ENCODE results near the gene GARRE1. TPM values are rescaled to one million over a fixed set of nuclear protein-coding genes. Genes with fewer than 3 reads are reported as not detected.
"Not testable (repeated sequence)": the region's sequence is repeated elsewhere in the genome, so short reads cannot be mapped to it uniquely, and the experiment has no call there.

GARRE1 gene
- total RNA-seq, 1 experiment from 2014 or later, result 16.9 TPM

GRCh38 chr19:34281444-34281843 is 27.1 kb downstream of the GARRE1 start:
- H4K20me1 ChIP-seq (ENCODE audit: insufficient read depth); intact Hi-C loops (cut with micrococcal nuclease); DNase-seq (ENCODE audit: low read depth, low spot score); BruUV-seq (replicated peaks); ATAC-seq; H3K9ac ChIP-seq (ENCODE audit: low read length); H3K9me2 ChIP-seq (ENCODE audit: insufficient read depth); H3K36me3 ChIP-seq (ENCODE audit: control insufficient read depth in 1 of 2, insufficient read depth in 2 of 2, low read length in 2 of 2); H2AFZ ChIP-seq (ENCODE audit: low read depth, low read length, poor library complexity, severe bottlenecking); H3K27ac ChIP-seq (ENCODE audit: low read depth, low read length); RAD21 ChIA-PET (ENCODE audit: low non-redundant PET in 1 of 2, low total read pairs in 2 of 2, uncharacterized antibody in 2 of 2, unreplicated experiment in 2 of 2); H3K4me2 ChIP-seq (ENCODE audit: low read length); H3K27me3 ChIP-seq (ENCODE audit: insufficient read depth, low read length); H3K9me3 ChIP-seq (ENCODE audit: control insufficient read depth in 1 of 2, insufficient read depth in 1 of 2, low read depth in 1 of 2, low read length in 2 of 2); H3K4me3 ChIP-seq (replicated peaks in 1 of 2; ENCODE audit: low read depth in 1 of 2, low read length in 2 of 2); POLR2A ChIA-PET; CTCF ChIA-PET: not testable (repeated sequence)
- H3K79me2 ChIP-seq (ENCODE audit: insufficient read depth, low read length), result peaks cover 11% of the 10 kb centered on the region
- peaks cover 8 to 15% of the 10 kb centered on the region in 2 experiments; a peak in 3 of 4 replicates for H3K4me1 ChIP-seq (ENCODE audit: control insufficient read depth in 1 of 2, insufficient read depth in 2 of 2, low read length in 2 of 2)

- Histone ChIP-seq H3K79me2 (ENCODE audit: insufficient read depth, low read length) (peaks cover 15% of the 10 kb centered on the region), H3K4me1 (ENCODE audit: control insufficient read depth in 1 of 2, insufficient read depth in 2 of 2, low read length in 2 of 2) (peaks cover 8 to 15% of the 10 kb centered on the region in 2 experiments; a peak in 3 of 4 replicates), H3K36me3 (ENCODE audit: control insufficient read depth in 1 of 2, insufficient read depth in 2 of 2, low read length in 2 of 2) (peaks cover 0 to 7% of the 10 kb centered on the region in 2 experiments; a peak in 1 of 4 replicates), H3K9me3 (ENCODE audit: control insufficient read depth in 1 of 2, insufficient read depth in 1 of 2, low read depth in 1 of 2, low read length in 2 of 2) (no peaks in the 10 kb centered on the region), H3K9me2 (ENCODE audit: insufficient read depth) (no peaks in the 10 kb centered on the region), H3K9ac (ENCODE audit: low read length) (no peak overlapping the region), H3K4me3 (replicated peaks in 1 of 2; ENCODE audit: low read depth in 1 of 2, low read length in 2 of 2) (no peak overlapping the region), H3K4me2 (ENCODE audit: low read length) (peak overlapping the region; percentile 15), H4K20me1 (ENCODE audit: insufficient read depth) (peaks cover 4% of the 10 kb centered on the region; the same call in 1 of the 2 replicates), H2AFZ (ENCODE audit: low read depth, low read length, poor library complexity, severe bottlenecking) (no peak overlapping the region), H3K27me3 (ENCODE audit: insufficient read depth, low read length) (no peaks in the 10 kb centered on the region), H3K27ac (ENCODE audit: low read depth, low read length) (no peak overlapping the region)
- intact Hi-C loops (cut with micrococcal nuclease), result no loop called here
- DNase-seq (ENCODE audit: low read depth, low spot score) (no peak), ATAC-seq (no peak)
- CTCF ChIA-PET, result no interaction called here
- POLR2A ChIA-PET, result no interaction called here
- 0 out of 2 replicates have a peak, but pooled peaks have one; percentile 6 for TF ChIP-seq RAD21 (IDR thresholded peaks at IDR 0.05; ENCODE audit: low read depth)
- no peak for TF ChIP-seq CEBPB (IDR thresholded peaks at IDR 0.05; ENCODE audit: low read depth)
- RAD21 ChIA-PET (ENCODE audit: low non-redundant PET in 1 of 2, low total read pairs in 2 of 2, uncharacterized antibody in 2 of 2, unreplicated experiment in 2 of 2), result no interaction called here
- BruUV-seq (replicated peaks), result no TSS peak
These were observed 28.5 kb downstream of the GARRE1 start for GRCh38 chr19:34282611-34283519.
